ENCODE data around the gene TCF7L2. TPM values are rescaled to one million over a fixed set of nuclear protein-coding genes. Genes with fewer than 3 reads are reported as not detected.

The TCF7L2 gene
- total RNA-seq, 1 experiment from 2014 or later: 45.2 TPM

DNA sequence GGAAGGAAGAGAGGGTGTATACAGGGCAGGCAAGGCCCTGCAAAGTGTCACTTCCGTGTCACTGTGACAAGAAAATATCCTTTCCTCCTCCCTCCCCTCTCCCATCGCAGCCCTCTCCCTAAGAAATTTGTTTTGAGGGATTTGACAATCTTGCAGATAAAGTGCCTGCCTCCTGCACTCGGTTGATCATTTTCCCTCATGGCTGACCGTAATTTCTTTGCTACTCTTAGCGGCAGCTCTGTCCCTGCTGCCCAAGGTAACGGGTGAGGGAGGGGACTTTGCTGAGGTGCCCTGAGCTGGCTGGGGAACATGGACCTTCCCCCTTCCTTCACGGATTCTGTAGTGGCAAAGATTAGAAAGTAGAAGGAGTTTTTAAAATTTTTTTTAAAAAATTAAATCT, 179.1 kb downstream of the TCF7L2 start:
- intact Hi-C loops (cut with micrococcal nuclease; ENCODE audit: unreplicated experiment) (loop anchor here (10.0 kb wide), 1 partner anchor 564 kb away; no protein-coding TSS in a partner anchor), in situ Hi-C loops (cut with HindIII; ENCODE audit: low pct_unique_long_range_greater_than_20kb, low sequenced_read_pairs) (no loop called here)
- DNase-seq (ENCODE audit: low read depth, low spot score) (no peak), ATAC-seq (no peak)
- no TSS peak for BruUV-seq (replicated peaks)
- Histone ChIP-seq H3K4me3 (ENCODE audit: low read depth in 2 of 2, low read length in 2 of 2) (no peak overlapping the region), H3K4me1 (ENCODE audit: control insufficient read depth, insufficient read depth, low read length) (peaks cover 47% of the 10 kb centered on the region), H3K27me3 (ENCODE audit: control insufficient read depth, insufficient read depth, low read length) (no peaks in the 10 kb centered on the region), H3K9me3 (ENCODE audit: control insufficient read depth, insufficient read depth, low read depth, low read length) (no peaks in the 10 kb centered on the region), H3K27ac (ENCODE audit: low read length) (peak overlapping the region; percentile 62), H3K36me3 (ENCODE audit: control insufficient read depth, insufficient read depth, low read length) (no peaks in the 10 kb centered on the region)
- ChIA-PET CTCF (no interaction called here), POLR2A (no interaction called here)
- TF ChIP-seq, protein P1, sequence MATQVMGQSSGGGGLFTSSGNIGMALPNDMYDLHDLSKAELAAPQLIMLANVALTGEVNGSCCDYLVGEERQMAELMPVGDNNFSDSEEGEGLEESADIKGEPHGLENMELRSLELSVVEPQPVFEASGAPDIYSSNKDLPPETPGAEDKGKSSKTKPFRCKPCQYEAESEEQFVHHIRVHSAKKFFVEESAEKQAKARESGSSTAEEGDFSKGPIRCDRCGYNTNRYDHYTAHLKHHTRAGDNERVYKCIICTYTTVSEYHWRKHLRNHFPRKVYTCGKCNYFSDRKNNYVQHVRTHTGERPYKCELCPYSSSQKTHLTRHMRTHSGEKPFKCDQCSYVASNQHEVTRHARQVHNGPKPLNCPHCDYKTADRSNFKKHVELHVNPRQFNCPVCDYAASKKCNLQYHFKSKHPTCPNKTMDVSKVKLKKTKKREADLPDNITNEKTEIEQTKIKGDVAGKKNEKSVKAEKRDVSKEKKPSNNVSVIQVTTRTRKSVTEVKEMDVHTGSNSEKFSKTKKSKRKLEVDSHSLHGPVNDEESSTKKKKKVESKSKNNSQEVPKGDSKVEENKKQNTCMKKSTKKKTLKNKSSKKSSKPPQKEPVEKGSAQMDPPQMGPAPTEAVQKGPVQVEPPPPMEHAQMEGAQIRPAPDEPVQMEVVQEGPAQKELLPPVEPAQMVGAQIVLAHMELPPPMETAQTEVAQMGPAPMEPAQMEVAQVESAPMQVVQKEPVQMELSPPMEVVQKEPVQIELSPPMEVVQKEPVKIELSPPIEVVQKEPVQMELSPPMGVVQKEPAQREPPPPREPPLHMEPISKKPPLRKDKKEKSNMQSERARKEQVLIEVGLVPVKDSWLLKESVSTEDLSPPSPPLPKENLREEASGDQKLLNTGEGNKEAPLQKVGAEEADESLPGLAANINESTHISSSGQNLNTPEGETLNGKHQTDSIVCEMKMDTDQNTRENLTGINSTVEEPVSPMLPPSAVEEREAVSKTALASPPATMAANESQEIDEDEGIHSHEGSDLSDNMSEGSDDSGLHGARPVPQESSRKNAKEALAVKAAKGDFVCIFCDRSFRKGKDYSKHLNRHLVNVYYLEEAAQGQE (IDR thresholded peaks at IDR 0.05; ENCODE audit: insufficient read depth in 1 of 2, low read depth in 2 of 2, low read length in 1 of 2): no peak
- TF ChIP-seq POLR2AphosphoS5 (IDR thresholded peaks at IDR 0.05; ENCODE audit: low read depth, low read length) (no peak), SIN3A (IDR thresholded peaks at IDR 0.05; ENCODE audit: borderline replicate concordance, insufficient read depth, low read depth, low read length) (no peak), TCF7L2 (IDR thresholded peaks at IDR 0.05; ENCODE audit: low read depth, low read length) (no peak)
- TF ChIP-seq, protein P2, sequence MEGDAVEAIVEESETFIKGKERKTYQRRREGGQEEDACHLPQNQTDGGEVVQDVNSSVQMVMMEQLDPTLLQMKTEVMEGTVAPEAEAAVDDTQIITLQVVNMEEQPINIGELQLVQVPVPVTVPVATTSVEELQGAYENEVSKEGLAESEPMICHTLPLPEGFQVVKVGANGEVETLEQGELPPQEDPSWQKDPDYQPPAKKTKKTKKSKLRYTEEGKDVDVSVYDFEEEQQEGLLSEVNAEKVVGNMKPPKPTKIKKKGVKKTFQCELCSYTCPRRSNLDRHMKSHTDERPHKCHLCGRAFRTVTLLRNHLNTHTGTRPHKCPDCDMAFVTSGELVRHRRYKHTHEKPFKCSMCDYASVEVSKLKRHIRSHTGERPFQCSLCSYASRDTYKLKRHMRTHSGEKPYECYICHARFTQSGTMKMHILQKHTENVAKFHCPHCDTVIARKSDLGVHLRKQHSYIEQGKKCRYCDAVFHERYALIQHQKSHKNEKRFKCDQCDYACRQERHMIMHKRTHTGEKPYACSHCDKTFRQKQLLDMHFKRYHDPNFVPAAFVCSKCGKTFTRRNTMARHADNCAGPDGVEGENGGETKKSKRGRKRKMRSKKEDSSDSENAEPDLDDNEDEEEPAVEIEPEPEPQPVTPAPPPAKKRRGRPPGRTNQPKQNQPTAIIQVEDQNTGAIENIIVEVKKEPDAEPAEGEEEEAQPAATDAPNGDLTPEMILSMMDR (IDR thresholded peaks at IDR 0.05): no peak

DNA sequence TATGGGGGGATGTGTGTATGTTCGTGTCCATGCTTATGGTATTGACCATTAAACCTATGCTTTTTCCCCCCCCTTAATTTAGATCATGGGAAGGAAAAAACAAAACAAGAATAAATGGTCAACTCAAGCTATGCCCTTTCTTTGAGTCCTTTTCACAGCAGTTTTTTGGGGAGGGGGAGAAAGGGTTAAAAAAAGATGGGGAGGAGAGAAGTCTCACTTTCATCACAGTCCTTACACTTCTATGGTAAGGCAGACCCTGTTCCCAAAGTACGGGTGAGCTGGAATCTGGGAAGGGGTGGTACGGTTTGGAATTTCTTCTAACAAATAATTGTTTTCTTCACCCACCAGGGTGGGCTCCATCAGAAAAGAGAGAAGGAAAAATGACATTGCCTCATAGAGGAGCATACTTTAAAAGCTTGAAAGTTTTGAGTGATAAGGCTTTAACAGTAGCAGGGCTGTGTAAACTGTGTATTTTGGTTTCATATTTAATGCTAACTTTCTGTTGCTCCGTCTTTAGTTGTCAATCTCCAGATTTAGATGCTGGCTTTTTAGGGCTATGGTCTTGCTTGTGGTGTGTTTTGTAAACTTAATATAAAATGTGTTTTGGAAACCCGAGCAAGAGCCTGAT, 180.1 kb downstream of the TCF7L2 start:
- in situ Hi-C loops (cut with HindIII; ENCODE audit: low pct_unique_long_range_greater_than_20kb, low sequenced_read_pairs) (no loop called here), intact Hi-C loops (cut with micrococcal nuclease; ENCODE audit: unreplicated experiment) (loop anchor here (10.0 kb wide), 1 partner anchor 255 kb away; no protein-coding TSS in a partner anchor)
- Histone ChIP-seq H3K9me3 (ENCODE audit: control insufficient read depth, insufficient read depth, low read depth, low read length) (no peaks in the 10 kb centered on the region), H3K4me1 (ENCODE audit: control insufficient read depth, insufficient read depth, low read length) (peaks cover 41% of the 10 kb centered on the region), H3K4me3 (ENCODE audit: low read depth in 2 of 2, low read length in 2 of 2) (no peak overlapping the region), H3K27me3 (ENCODE audit: control insufficient read depth, insufficient read depth, low read length) (no peaks in the 10 kb centered on the region), H3K36me3 (ENCODE audit: control insufficient read depth, insufficient read depth, low read length) (no peaks in the 10 kb centered on the region), H3K27ac (ENCODE audit: low read length) (peak overlapping the region; percentile 19; the same call in 1 of the 2 replicates)
- POLR2A ChIA-PET: interaction anchor here (0.6 kb wide), 1 partner anchor 171 kb away, joined by 5 read pairs; no protein-coding TSS in a partner anchor
- TF ChIP-seq TCF7L2 (IDR thresholded peaks at IDR 0.05; ENCODE audit: low read depth, low read length) (no peak), SIN3A (IDR thresholded peaks at IDR 0.05; ENCODE audit: borderline replicate concordance, insufficient read depth, low read depth, low read length) (no peak), POLR2AphosphoS5 (IDR thresholded peaks at IDR 0.05; ENCODE audit: low read depth, low read length) (no peak)
- TF ChIP-seq, protein P1 (IDR thresholded peaks at IDR 0.05; ENCODE audit: insufficient read depth in 1 of 2, low read depth in 2 of 2, low read length in 1 of 2): no peak
- TF ChIP-seq, protein P2 (IDR thresholded peaks at IDR 0.05): no peak
- no peak for ATAC-seq
- no TSS peak for BruUV-seq (replicated peaks)
- CTCF ChIA-PET: interaction anchor here (0.6 kb wide), 1 partner anchor 62 kb away, joined by 4 read pairs; no protein-coding TSS in a partner anchor
- DNase-seq (ENCODE audit: low read depth, low spot score): no peak
